ENCODE data around the gene MMP17. TPM values are rescaled to one million over a fixed set of nuclear protein-coding genes. Genes with fewer than 3 reads are reported as not detected.

MMP17 gene
- total RNA-seq, 1 donor, result 8.6 TPM

- no peak for DNase-seq (ENCODE audit: low read depth)
- H3K4me3 ChIP-seq (ENCODE audit: low read depth, low read length), result peak overlapping the region; percentile 64
- TF ChIP-seq CTCF (IDR thresholded peaks at IDR 0.05; ENCODE audit: insufficient read depth, low read depth, low read length), result no peak
These were observed 1.7 kb downstream of the MMP17 start for GRCh38 chr12:131829791-131830334.

- peak overlapping the region; percentile 64 for H3K4me3 ChIP-seq (ENCODE audit: low read depth, low read length)
- peak; percentile 83 for DNase-seq (ENCODE audit: low read depth)
- peak; percentile 76 for TF ChIP-seq CTCF (IDR thresholded peaks at IDR 0.05; ENCODE audit: insufficient read depth, low read depth, low read length)
These were observed 2.2 kb downstream of the MMP17 start for GRCh38 chr12:131830335-131830913.

GRCh38 chr12:131830914-131831571 is 2.9 kb downstream of the MMP17 start:
- TF ChIP-seq CTCF (IDR thresholded peaks at IDR 0.05; ENCODE audit: insufficient read depth, low read depth, low read length), result no peak
- peak overlapping the region; percentile 64 for H3K4me3 ChIP-seq (ENCODE audit: low read depth, low read length)
- peak; percentile 28 for DNase-seq (ENCODE audit: low read depth)

- peak; percentile 68 for DNase-seq (ENCODE audit: low read depth)
- TF ChIP-seq CTCF (IDR thresholded peaks at IDR 0.05; ENCODE audit: insufficient read depth, low read depth, low read length), result no peak
- peak overlapping the region; percentile 64 for H3K4me3 ChIP-seq (ENCODE audit: low read depth, low read length)
These were observed 3.4 kb downstream of the MMP17 start for GRCh38 chr12:131831635-131832041.

GRCh38 chr12:131832321-131833231 is 4.4 kb downstream of the MMP17 start:
- no peak for TF ChIP-seq CTCF (IDR thresholded peaks at IDR 0.05; ENCODE audit: insufficient read depth, low read depth, low read length)
- H3K4me3 ChIP-seq (ENCODE audit: low read depth, low read length), result peak overlapping the region; percentile 41
- peak; percentile 68 for DNase-seq (ENCODE audit: low read depth)

GRCh38 chr12:131833288-131833895 is 5.2 kb downstream of the MMP17 start:
- TF ChIP-seq CTCF (IDR thresholded peaks at IDR 0.05; ENCODE audit: insufficient read depth, low read depth, low read length), result no peak
- no peak for DNase-seq (ENCODE audit: low read depth)

More at GRCh38 chr12:131833288-131833895, 5.2 kb downstream of the MMP17 start:
- no peak overlapping the region for H3K4me3 ChIP-seq (ENCODE audit: low read depth, low read length)
